ENCODE results near the gene USP12.
"Not testable (repeated sequence)": the region's sequence is repeated elsewhere in the genome, so short reads cannot be mapped to it uniquely, and the experiment has no call there.

The USP12 gene

GRCh38 chr13:27147530-27148170 is 24.0 kb downstream of the USP12 start:
- FAIRE-seq = no peak

GRCh38 chr13:27141746-27142145 is 29.9 kb downstream of the USP12 start:
- no peak for FAIRE-seq

- not testable (repeated sequence) for FAIRE-seq
Observed at GRCh38 chr13:27141159-27141558, 30.5 kb downstream of the USP12 start.

- no peak for FAIRE-seq
Observed at GRCh38 chr13:27140060-27140459, 31.6 kb downstream of the USP12 start.

GRCh38 chr13:27139565-27139964 is 32.0 kb downstream of the USP12 start:
- FAIRE-seq = no peak

- FAIRE-seq = no peak
Observed at GRCh38 chr13:27138457-27139093, 33.0 kb downstream of the USP12 start.

- no peak for FAIRE-seq
Observed at GRCh38 chr13:27137759-27138158, 33.9 kb downstream of the USP12 start.

- no peak for FAIRE-seq
Observed at GRCh38 chr13:27135023-27135422, 36.6 kb downstream of the USP12 start.

- FAIRE-seq = no peak
Observed at GRCh38 chr13:27133889-27134288, 37.7 kb downstream of the USP12 start.

- FAIRE-seq = no peak
Observed at GRCh38 chr13:27132538-27132937, 39.1 kb downstream of the USP12 start.

GRCh38 chr13:27131906-27132305 is 39.7 kb downstream of the USP12 start:
- FAIRE-seq = no peak

GRCh38 chr13:27130979-27131623 is 40.5 kb downstream of the USP12 start:
- FAIRE-seq = no peak

- no peak for FAIRE-seq
Observed at GRCh38 chr13:27130223-27130978, 41.2 kb downstream of the USP12 start.

GRCh38 chr13:27128825-27129627 is 42.6 kb downstream of the USP12 start:
- no peak for FAIRE-seq

GRCh38 chr13:27126859-27127258 is 44.8 kb downstream of the USP12 start:
- FAIRE-seq = no peak

- FAIRE-seq = no peak
Observed at GRCh38 chr13:27125357-27126282, 46.0 kb downstream of the USP12 start.

- FAIRE-seq = no peak
Observed at GRCh38 chr13:27124571-27124970, 47.0 kb downstream of the USP12 start.

GRCh38 chr13:27123445-27123844 is 48.2 kb downstream of the USP12 start:
- not testable (repeated sequence) for FAIRE-seq

- no peak for FAIRE-seq
Observed at GRCh38 chr13:27122036-27122435, 49.6 kb downstream of the USP12 start.

- FAIRE-seq = no peak
Observed at GRCh38 chr13:27120811-27121210, 50.8 kb downstream of the USP12 start.

GRCh38 chr13:27120011-27120410 is 51.6 kb downstream of the USP12 start:
- FAIRE-seq = no peak
